Sigmoid colon (tissue), 7 donors: ENCODE results near the gene ERCC6L. TPM values are rescaled to one million over a fixed set of nuclear protein-coding genes. Genes with fewer than 3 reads are reported as not detected.

ENCODE experiments used
- DNase-seq: peaks from one replicate; pipeline ENCODE4 v3.0.0-alpha.2; 2019
- H3K27ac ChIP-seq, 4 donors: fragments of 200-600 bp; sonication (generic); one replicate each; pipeline ENCODE4 v1.5.1; 2016 to 2019; ENCODE audit warnings: mild to moderate bottlenecking in 1 of 4
- H3K27me3 ChIP-seq, 3 donors: fragments of 200-600 bp; sonication (generic); one replicate each; pipeline ENCODE4 v1.5.1; 2019; ENCODE audit warnings: mild to moderate bottlenecking in 1 of 3
- H3K36me3 ChIP-seq, 4 donors: fragments of 200-600 bp; sonication (generic); one replicate each; pipeline ENCODE4 v1.5.1; 2016 to 2019
- H3K4me1 ChIP-seq, 4 donors: fragments of 200-600 bp; sonication (generic); one replicate each; pipeline ENCODE4 v1.5.1; 2017 to 2019
- H3K4me3 ChIP-seq, 4 donors: fragments of 200-600 bp; sonication (generic); one replicate each; pipeline ENCODE4 v1.5.1; 2017 to 2019; ENCODE audit warnings: mild to moderate bottlenecking in 2 of 4, moderate library complexity in 1 of 4
- H3K9me3 ChIP-seq, 4 donors: fragments of 200-600 bp in 3 of 4; sonication (generic) in 3 of 4; one replicate each; pipeline versions ENCODE4 v1.5.1 to v1.6.1; 2013 to 2019
- EP300 ChIP-seq, 4 donors: sonication (generic); formaldehyde crosslinking; IDR thresholded peaks; one replicate each; pipeline ENCODE4 v1.6.1; 2017; ENCODE audit warnings: antibody characterized with exemption in 4 of 4
- POLR2A ChIP-seq, 2 donors: fragments of 450-650 bp; IDR thresholded peaks; one replicate each; pipeline ENCODE4 v1.6.1; 2016; ENCODE audit warnings: antibody characterized with exemption in 2 of 2, mild to moderate bottlenecking in 2 of 2, moderate library complexity in 2 of 2
- POLR2AphosphoS5 ChIP-seq, 4 donors: sonication (generic); formaldehyde crosslinking; IDR thresholded peaks; one replicate each; pipeline ENCODE4 v1.6.1; 2017; ENCODE audit warnings: antibody characterized with exemption in 4 of 4
- WGBS, 2 donors: extraction: QIAGEN DNeasy Blood & Tissue Kit; methylation state at CpG; one replicate each; pipeline ENCODE4 v1.1.7; 2013; 5-methylcytosine and 5-hydroxymethylcytosine counted together
- intact Hi-C: fragments of 100-400 bp; cut with DNase I; formaldehyde crosslinking; loops from one replicate; pipeline ENCODE4 v1.15.1; 2023
- polyA plus RNA-seq, 3 donors: library from polyadenylated mRNA; stranded (reverse); fragments of 200-250 nt; gene quantifications; one replicate each; pipeline ENCODE4 v1.2.3, GENCODE V29; 2013
- total RNA-seq, 4 donors: library from RNA; depleted of rRNA; stranded (reverse); fragments of >200 nt; gene quantifications; one replicate each; pipeline ENCODE4 v1.1.0, GENCODE V29; 2016
- TF ChIP-seq, protein P1 (sequence below), 4 experiments: fragments of 450-650 bp in 3 of 4; fragments of 200-600 bp in 1 of 4; IDR thresholded peaks; one replicate each; pipeline ENCODE4 v1.5.1; 2016 to 2019; ENCODE audit warnings: antibody characterized with exemption in 4 of 4, mild to moderate bottlenecking in 3 of 4, moderate library complexity in 2 of 4
- donor health status: healthy with polysubstance abuse.
- donor health status: Bipolar disorder and iron deficiency.
- donor health status: healthy.

The ERCC6L gene, protein sequence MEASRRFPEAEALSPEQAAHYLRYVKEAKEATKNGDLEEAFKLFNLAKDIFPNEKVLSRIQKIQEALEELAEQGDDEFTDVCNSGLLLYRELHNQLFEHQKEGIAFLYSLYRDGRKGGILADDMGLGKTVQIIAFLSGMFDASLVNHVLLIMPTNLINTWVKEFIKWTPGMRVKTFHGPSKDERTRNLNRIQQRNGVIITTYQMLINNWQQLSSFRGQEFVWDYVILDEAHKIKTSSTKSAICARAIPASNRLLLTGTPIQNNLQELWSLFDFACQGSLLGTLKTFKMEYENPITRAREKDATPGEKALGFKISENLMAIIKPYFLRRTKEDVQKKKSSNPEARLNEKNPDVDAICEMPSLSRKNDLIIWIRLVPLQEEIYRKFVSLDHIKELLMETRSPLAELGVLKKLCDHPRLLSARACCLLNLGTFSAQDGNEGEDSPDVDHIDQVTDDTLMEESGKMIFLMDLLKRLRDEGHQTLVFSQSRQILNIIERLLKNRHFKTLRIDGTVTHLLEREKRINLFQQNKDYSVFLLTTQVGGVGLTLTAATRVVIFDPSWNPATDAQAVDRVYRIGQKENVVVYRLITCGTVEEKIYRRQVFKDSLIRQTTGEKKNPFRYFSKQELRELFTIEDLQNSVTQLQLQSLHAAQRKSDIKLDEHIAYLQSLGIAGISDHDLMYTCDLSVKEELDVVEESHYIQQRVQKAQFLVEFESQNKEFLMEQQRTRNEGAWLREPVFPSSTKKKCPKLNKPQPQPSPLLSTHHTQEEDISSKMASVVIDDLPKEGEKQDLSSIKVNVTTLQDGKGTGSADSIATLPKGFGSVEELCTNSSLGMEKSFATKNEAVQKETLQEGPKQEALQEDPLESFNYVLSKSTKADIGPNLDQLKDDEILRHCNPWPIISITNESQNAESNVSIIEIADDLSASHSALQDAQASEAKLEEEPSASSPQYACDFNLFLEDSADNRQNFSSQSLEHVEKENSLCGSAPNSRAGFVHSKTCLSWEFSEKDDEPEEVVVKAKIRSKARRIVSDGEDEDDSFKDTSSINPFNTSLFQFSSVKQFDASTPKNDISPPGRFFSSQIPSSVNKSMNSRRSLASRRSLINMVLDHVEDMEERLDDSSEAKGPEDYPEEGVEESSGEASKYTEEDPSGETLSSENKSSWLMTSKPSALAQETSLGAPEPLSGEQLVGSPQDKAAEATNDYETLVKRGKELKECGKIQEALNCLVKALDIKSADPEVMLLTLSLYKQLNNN
- total RNA-seq, result under 1 TPM in 2 of 4 donors, not detected in 2; under 0.01 to 0.16 TPM
- 1 to 10 TPM in 1 of 3 donors, under 1 TPM in 1, not detected in 1; 0.23 to 2.4 TPM for polyA plus RNA-seq

DNA sequence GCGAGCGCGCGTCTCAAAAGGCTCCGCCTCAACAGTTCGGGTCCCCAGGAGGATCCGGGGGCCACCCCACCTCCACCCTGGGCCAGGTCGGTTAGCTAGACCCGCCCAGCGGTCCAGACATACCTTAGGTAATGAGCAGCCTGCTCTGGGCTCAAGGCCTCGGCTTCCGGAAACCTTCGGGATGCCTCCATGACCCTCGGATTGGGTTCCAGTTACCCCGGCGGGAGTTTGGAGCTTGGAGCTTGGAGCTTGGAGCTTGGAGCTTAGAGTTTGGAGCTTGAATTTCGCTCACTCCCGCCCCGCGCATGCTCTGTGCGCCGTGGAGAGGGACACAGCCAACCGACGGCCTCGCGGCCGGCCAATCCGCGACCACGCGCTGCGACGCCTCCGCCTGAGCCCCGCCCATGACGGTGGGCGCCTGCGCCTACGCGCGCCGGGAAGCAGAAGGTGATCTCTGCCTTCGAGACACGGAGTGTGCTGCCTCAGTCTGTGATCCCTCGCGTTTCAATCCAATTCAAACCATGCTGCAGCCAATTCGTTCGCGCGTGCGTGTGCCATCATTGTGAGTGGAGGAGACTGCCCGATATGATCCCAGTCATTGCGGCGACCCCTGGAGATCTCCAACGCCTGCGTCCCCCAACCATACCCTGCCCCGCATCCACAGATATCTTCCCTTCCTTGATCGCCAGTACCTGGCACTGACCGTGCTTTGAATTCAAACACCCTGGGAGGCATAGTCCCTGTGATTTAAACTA lies at the start of gene ERCC6L:
ERCC6L (minus strand) TSS at position 307 of the 755 bp plus-strand sequence; CDS start at position 191, 116 bp downstream.
- intact Hi-C loops, result no loop called here
- peaks cover 0 to 6% (median 0%) of the 10 kb centered on the region in 4 donors for H3K4me1 ChIP-seq
- H3K4me3 ChIP-seq, result peak within 1 kb of the TSS in 3 of 4 donors; percentile 25 to 36 (median 29)
- 3 to 5% methylated on average over 59 of the region's 59 CpGs for whole genome bisulfite sequencing, 2 donors
- H3K27me3 ChIP-seq, result no peaks in the 10 kb centered on the region
- H3K27ac ChIP-seq, result peak within 1 kb of the TSS in 3 of 4 donors; percentile 58 to 68 (median 59)
- H3K9me3 ChIP-seq, result no peaks in the 10 kb centered on the region
- H3K36me3 ChIP-seq, result no peaks in the 10 kb centered on the region
- peak; percentile 92 for DNase-seq
- TF ChIP-seq EP300 (IDR thresholded peaks at IDR 0.05), result no peak
- TF ChIP-seq POLR2A (IDR thresholded peaks at IDR 0.05), result no peak
- TF ChIP-seq, protein P1, sequence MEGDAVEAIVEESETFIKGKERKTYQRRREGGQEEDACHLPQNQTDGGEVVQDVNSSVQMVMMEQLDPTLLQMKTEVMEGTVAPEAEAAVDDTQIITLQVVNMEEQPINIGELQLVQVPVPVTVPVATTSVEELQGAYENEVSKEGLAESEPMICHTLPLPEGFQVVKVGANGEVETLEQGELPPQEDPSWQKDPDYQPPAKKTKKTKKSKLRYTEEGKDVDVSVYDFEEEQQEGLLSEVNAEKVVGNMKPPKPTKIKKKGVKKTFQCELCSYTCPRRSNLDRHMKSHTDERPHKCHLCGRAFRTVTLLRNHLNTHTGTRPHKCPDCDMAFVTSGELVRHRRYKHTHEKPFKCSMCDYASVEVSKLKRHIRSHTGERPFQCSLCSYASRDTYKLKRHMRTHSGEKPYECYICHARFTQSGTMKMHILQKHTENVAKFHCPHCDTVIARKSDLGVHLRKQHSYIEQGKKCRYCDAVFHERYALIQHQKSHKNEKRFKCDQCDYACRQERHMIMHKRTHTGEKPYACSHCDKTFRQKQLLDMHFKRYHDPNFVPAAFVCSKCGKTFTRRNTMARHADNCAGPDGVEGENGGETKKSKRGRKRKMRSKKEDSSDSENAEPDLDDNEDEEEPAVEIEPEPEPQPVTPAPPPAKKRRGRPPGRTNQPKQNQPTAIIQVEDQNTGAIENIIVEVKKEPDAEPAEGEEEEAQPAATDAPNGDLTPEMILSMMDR (IDR thresholded peaks at IDR 0.05), result no peak
- TF ChIP-seq POLR2AphosphoS5 (IDR thresholded peaks at IDR 0.05), result peak in 3 of 4 donors; percentile 54 to 67 (median 57)

DNA sequence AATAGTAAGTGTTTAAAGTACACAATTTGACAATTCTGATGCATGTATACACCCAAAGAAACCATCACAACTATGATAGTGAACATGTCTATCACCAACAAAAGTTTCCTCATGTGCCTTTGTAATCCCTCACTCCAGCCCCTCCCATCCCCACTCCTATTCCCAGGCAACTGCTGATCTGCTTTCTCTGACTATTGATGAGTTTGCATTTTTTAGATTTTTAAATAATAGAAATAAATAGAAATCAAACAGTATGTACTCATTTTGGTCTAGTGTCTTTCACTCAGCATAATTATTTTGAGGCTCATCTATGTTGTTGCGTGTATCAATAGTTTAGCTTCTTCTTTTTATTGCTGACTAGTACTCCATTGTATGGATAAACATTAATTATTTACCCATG lies 43.5 kb upstream of the ERCC6L start:
- WGBS, 2 donors, result 92 to 97% methylated on average over 1 of the region's 1 CpG
- no peaks in the 10 kb centered on the region for H3K9me3 ChIP-seq

DNA sequence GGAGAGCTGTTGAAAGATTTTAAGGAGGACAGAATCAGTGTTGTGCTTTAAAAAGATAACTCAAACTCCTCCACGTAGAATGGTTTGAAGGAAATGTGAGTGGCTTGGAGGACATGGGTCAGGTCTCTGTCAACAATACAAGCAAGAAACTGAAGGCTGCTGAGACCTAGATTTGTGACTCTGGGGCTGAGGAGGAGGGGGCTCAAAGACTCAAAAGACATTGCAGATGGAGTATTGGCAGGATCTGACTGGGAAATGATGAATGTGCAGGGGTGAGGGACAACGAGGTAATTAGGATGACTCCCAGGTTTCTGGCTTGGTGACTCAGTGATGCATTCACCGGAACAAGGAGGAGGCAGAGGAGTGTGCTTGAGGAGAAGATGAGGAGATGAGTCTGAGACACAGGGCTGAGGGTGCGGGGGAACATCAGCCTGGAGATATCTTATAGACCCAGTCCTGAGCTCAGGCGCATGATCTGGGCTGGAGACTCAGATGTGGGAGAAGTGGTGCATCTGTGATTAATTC lies 41.6 kb upstream of the ERCC6L start:
- H3K9me3 ChIP-seq, result no peaks in the 10 kb centered on the region
- H3K27ac ChIP-seq, result no peak overlapping the region
- H3K4me1 ChIP-seq, result peaks cover 0 to 15% (median 8%) of the 10 kb centered on the region in 4 donors
- WGBS, 2 donors, result 70 to 85% methylated on average over 5 of the region's 5 CpGs
- H3K4me3 ChIP-seq, result no peak overlapping the region
- TF ChIP-seq, protein P1 (IDR thresholded peaks at IDR 0.05), result no peak
- TF ChIP-seq POLR2A (IDR thresholded peaks at IDR 0.05) (no peak), POLR2AphosphoS5 (IDR thresholded peaks at IDR 0.05) (no peak), EP300 (IDR thresholded peaks at IDR 0.05) (no peak)
- DNase-seq, result no peak
- H3K36me3 ChIP-seq, result peaks cover 0 to 6% (median under 1%) of the 10 kb centered on the region in 4 donors
- intact Hi-C loops, result no loop called here
- no peaks in the 10 kb centered on the region for H3K27me3 ChIP-seq

More for the DNA sequence above, 43.5 kb upstream of the ERCC6L start:
- Histone ChIP-seq H3K27ac (no peak overlapping the region), H3K36me3 (no peaks in the 10 kb centered on the region), H3K4me3 (no peak overlapping the region), H3K4me1 (no peaks in the 10 kb centered on the region), H3K27me3 (no peaks in the 10 kb centered on the region)
- TF ChIP-seq, protein P1 (IDR thresholded peaks at IDR 0.05), result no peak
- no peak for TF ChIP-seq POLR2A (IDR thresholded peaks at IDR 0.05)
- no peak for DNase-seq
- intact Hi-C loops, result no loop called here
